DND-41 (cell line): Measurements from ENCODE around the gene ELMO3.
A peak's percentile ranks its signal among the peaks of the same experiment; 100 is the strongest.

Source experiments
- ATAC-seq: fragments of 200-7000 bp; cut with Tn5 transposase; 3 replicates; pipeline ENCODE4 v1.9.1; 2021; ENCODE audit warnings: low read depth; ENCODE audit not compliant: insufficient read depth
- DNase-seq: peaks from one replicate; pipeline ENCODE4 v3.0.0-alpha.2; 2020
- H2AFZ ChIP-seq: 2 replicates; pipeline ENCODE4 v1.6.0; 2012; ENCODE audit warnings: low read depth, low read length
- H3K27ac ChIP-seq: 2 replicates; pipeline ENCODE4 v1.5.1; 2012; ENCODE audit warnings: low read length, inconsistent platforms
- H3K27me3 ChIP-seq: fragments of 200-600 bp; sonication (generic); 2 replicates; pipeline ENCODE4 v1.6.0; 2012; ENCODE audit warnings: low read length, mild to moderate bottlenecking, inconsistent platforms; ENCODE audit not compliant: insufficient read depth, poor library complexity
- H3K36me3 ChIP-seq: 2 replicates; pipeline ENCODE4 v1.5.1; 2012; ENCODE audit warnings: low read length, inconsistent platforms; ENCODE audit not compliant: insufficient read depth
- H3K4me1 ChIP-seq: 2 replicates; pipeline ENCODE4 v1.5.1; 2012; ENCODE audit warnings: mild to moderate bottlenecking, low read length; ENCODE audit not compliant: insufficient read depth
- H3K4me2 ChIP-seq: 2 replicates; pipeline ENCODE4 v1.6.0; 2012; ENCODE audit warnings: mild to moderate bottlenecking, moderate library complexity, low read length, inconsistent platforms; ENCODE audit not compliant: insufficient read depth
- H3K4me3 ChIP-seq, 2 experiments: fragments of 200-600 bp in 1 of 2; shearing (Covaris generic) in 1 of 2; 2 replicates each; pipeline ENCODE4 v1.5.1; 2012 to 2016; ENCODE audit warnings: inconsistent platforms in 2 of 2, low read length in 2 of 2, mild to moderate bottlenecking in 2 of 2, low read depth in 1 of 2, moderate library complexity in 1 of 2
- H3K79me2 ChIP-seq: 2 replicates; pipeline ENCODE4 v1.6.0; 2012; ENCODE audit warnings: low read length, inconsistent platforms; ENCODE audit not compliant: insufficient read depth
- H3K9ac ChIP-seq: 2 replicates; pipeline ENCODE4 v1.6.0; 2012; ENCODE audit warnings: low read depth, mild to moderate bottlenecking, inconsistent platforms, low read length, moderate library complexity
- H3K9me3 ChIP-seq: 2 replicates; pipeline ENCODE4 v1.5.1; 2012; ENCODE audit warnings: low read length, moderate library complexity, mild to moderate bottlenecking, inconsistent platforms; ENCODE audit not compliant: insufficient read depth, severe bottlenecking
- H4K20me1 ChIP-seq: 2 replicates; pipeline ENCODE4 v1.6.0; 2012; ENCODE audit warnings: low read length; ENCODE audit not compliant: insufficient read depth
- EZH2 ChIP-seq: IDR thresholded peaks from 3 replicates; pipeline ENCODE4 v1.6.1; 2012; ENCODE audit warnings: borderline replicate concordance, low read depth, mild to moderate bottlenecking, moderate library complexity, low read length, inconsistent platforms; ENCODE audit not compliant: severe bottlenecking
- TF ChIP-seq, protein P1 (sequence below): IDR thresholded peaks from 2 replicates; pipeline ENCODE4 v1.5.1; 2012; ENCODE audit warnings: borderline replicate concordance, low read length, moderate library complexity, mild to moderate bottlenecking; ENCODE audit not compliant: poor library complexity, severe bottlenecking; ENCODE audit errors: extremely low read depth

The ELMO3 gene

DNA sequence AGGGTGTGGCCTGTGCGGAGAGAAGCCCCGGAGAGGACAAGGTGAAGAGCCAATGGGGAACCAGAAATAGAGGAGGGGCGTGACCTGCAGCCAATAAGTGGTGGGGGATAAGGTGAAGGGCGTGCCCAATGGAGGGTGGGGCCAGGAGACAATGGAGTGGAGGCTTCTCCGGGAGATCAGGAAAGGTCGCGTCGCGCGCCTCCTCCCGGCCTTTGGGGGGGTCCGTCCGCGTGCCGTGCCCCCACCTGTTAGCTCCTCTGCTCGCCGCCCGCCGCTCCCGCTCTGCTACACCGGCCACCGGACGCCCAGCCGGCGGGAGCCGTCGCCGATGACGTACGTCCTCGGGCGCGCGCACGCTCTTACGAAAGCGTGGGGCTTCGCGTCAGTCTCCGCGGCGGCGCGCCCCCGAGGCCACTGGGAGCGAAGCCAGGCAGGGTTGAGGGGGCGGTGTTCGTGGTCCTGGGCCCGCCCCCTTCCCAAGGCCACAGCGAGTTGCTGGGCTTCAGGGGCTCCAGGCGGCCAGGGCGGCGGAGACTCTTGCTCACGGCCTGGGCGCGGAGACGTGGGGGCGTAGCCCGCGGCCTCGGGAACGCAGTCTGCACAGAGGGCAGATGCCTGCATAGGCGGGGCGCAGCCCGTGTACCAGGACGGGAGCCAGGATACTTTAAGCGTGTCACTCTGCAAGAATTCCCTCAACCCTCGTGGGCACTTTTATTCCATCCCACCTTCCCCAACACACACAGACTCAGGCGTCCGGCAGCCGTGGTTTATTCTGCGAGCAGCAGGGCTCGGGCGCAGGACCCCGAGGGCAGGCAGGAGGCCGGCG, 15.1 kb upstream of the ELMO3 start, which contains the start of gene MATCAP1:
MATCAP1 (minus strand) TSS at position 337 of the 826 bp plus-strand sequence. CDS start 3,353 bp downstream, outside the sequence.
- Histone ChIP-seq H2AFZ (peak within 1 kb of the TSS; percentile 92), H4K20me1 (peaks cover 13% of the 10 kb centered on the region), H3K4me2 (peak within 1 kb of the TSS; percentile 99), H3K36me3 (no peaks in the 10 kb centered on the region), H3K27ac (peak within 1 kb of the TSS; percentile 82), H3K9ac (peak within 1 kb of the TSS; percentile 69), H3K27me3 (no peaks in the 10 kb centered on the region), H3K4me1 (peaks cover 53% of the 10 kb centered on the region), H3K4me3 (peak within 1 kb of the TSS; percentile 41 to 87), H3K9me3 (no peaks in the 10 kb centered on the region), H3K79me2 (peaks cover 28% of the 10 kb centered on the region)
- DNase-seq (peak; percentile 98), ATAC-seq (peak; percentile 89)
- TF ChIP-seq, protein P1, sequence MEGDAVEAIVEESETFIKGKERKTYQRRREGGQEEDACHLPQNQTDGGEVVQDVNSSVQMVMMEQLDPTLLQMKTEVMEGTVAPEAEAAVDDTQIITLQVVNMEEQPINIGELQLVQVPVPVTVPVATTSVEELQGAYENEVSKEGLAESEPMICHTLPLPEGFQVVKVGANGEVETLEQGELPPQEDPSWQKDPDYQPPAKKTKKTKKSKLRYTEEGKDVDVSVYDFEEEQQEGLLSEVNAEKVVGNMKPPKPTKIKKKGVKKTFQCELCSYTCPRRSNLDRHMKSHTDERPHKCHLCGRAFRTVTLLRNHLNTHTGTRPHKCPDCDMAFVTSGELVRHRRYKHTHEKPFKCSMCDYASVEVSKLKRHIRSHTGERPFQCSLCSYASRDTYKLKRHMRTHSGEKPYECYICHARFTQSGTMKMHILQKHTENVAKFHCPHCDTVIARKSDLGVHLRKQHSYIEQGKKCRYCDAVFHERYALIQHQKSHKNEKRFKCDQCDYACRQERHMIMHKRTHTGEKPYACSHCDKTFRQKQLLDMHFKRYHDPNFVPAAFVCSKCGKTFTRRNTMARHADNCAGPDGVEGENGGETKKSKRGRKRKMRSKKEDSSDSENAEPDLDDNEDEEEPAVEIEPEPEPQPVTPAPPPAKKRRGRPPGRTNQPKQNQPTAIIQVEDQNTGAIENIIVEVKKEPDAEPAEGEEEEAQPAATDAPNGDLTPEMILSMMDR = no peak
- no peak for TF ChIP-seq EZH2

DNA sequence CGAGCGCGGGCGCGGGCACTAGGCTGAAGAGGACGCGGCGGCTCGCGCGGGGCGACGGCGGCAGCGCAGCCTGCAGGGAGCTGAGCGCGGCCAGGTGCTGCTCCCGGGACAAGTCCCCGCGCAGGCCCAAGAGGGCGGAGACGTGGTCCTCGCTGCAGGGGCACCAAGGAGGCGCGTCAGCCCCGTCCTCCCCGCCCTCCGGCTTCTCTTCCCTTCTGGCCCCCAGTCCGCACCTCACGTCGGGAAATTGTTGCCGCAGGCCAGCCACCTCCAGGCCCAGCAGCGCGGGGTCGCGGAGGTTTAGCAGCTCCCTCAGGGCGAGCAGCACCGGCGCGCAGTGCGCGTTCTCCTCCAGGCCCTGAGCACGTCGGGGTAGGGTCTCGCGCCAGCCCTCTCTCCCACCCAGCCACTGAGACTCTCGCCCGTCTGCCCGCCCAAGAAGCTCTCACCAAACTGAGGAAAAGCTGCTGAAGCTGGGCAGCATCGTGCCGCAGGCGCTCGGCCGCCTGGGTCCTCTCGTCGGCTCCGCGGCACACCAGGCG, 14.4 kb upstream of the ELMO3 start:
- Histone ChIP-seq H3K27ac (peak overlapping the region; percentile 82; the same call in 1 of the 2 replicates), H3K4me3 (peak overlapping the region; percentile 41 to 87), H2AFZ (peak overlapping the region; percentile 92), H3K79me2 (peaks cover 28% of the 10 kb centered on the region), H3K36me3 (no peaks in the 10 kb centered on the region), H3K4me1 (peaks cover 50% of the 10 kb centered on the region), H3K9me3 (no peaks in the 10 kb centered on the region), H3K4me2 (peak overlapping the region; percentile 99), H3K9ac (peak overlapping the region; percentile 69), H3K27me3 (no peaks in the 10 kb centered on the region), H4K20me1 (peaks cover 6% of the 10 kb centered on the region)
- TF ChIP-seq, protein P1 = no peak
- no peak for DNase-seq
- peak; percentile 23 for ATAC-seq

DNA sequence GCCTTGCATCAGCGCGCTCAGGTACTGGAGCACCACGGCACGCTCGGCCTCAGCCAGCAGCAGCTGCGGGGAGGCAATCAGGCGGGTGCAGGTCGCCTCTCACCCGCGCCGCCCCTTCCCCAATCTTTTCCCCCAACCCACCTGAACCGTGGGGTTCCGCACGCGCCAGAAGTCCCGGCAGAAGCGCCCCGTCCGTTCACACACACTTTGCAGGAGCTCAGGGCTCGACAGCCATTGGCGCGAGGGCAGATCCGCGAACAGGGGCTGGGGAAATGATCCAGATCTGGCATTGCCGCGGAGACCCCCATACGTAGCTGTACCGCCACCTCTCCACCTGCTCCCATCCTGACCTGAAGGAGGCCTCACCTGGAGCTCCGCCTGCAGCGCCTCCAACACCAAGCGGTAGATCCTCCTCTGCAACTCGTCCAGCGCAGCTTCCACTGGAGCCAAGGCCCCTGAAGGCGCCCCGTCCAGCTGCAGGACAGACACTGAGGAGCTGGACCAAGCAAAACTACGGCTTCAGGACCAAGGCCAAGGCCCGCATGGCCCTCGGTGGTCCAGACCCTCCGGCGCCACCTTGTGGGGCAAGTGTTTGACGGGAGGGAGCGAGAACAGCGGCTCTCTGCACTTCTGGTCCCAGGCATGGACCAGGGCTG, 13.8 kb upstream of the ELMO3 start:
- peaks cover 28% of the 10 kb centered on the region for H3K79me2 ChIP-seq
- peak; percentile 84 for DNase-seq
- ATAC-seq = peak; percentile 52
- H3K27me3 ChIP-seq = no peaks in the 10 kb centered on the region
- peaks cover 46% of the 10 kb centered on the region for H3K4me1 ChIP-seq
- H4K20me1 ChIP-seq = peaks cover 3% of the 10 kb centered on the region; the same call in 1 of the 2 replicates
- H2AFZ ChIP-seq = peak overlapping the region; percentile 40; the same call in 1 of the 2 replicates
- no peaks in the 10 kb centered on the region for H3K36me3 ChIP-seq
- no peak for TF ChIP-seq EZH2
- TF ChIP-seq, protein P1 = peak; percentile 91
- peak overlapping the region; percentile 99 for H3K4me2 ChIP-seq
- H3K9ac ChIP-seq = peak overlapping the region; percentile 69; the same call in 1 of the 2 replicates
- no peaks in the 10 kb centered on the region for H3K9me3 ChIP-seq
- H3K27ac ChIP-seq = no peak overlapping the region
- peak overlapping the region in 1 of 2 experiments; percentile 87; a peak in 3 of 4 replicates for H3K4me3 ChIP-seq
